Measurements from ENCODE around the gene CLTB. TPM values are rescaled to one million over a fixed set of nuclear protein-coding genes. Genes with fewer than 3 reads are reported as not detected.
A peak's percentile ranks its signal among the peaks of the same experiment; 100 is the strongest.

The CLTB gene
- total and polyA plus RNA-seq, 2 donors (not counting 1 experiment from before 2014, with no cell fraction given), result 29.9 to 41.7 TPM

DNA sequence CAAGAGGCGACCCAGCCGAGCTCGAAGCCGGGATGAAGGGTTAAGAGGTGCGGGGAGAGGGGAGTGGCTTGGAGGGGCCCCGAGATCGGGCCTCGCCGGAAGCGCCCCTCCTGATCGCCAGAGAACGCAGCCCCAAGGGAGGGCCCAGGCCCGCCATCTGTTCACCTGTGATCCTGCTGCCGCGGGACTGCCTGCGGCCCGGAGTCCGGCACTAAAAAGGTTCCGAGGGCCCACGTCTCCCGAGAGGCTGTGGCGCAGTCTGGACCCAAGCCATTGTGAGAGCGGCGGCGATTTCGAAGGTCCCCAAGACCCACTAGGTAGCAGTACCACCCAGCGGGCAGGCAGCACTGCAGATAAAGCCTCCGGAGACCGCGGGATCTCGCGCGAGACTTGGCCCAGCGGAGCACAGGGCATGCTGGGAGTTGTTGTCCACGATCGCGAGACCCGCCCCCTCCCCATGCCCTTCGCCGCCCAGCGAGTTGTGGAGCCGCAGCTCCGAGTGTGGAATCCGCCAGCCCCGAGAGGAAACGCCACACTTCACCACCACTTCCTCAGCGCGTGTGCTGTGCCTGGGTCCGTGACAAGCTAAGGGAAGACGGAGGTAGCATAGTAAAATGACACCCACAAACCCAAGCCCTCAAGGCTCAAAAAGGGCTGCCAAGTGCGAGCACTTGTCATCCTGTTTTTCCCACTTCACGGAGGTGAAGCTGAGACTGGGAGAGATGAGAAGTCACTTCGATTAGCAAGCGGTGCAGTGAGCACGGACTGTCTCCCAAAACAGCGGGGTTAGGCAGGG, 54.7 kb downstream of the CLTB start, which contains the start of gene KIAA1191:
KIAA1191 (minus strand) TSS at position 328 of the 796 bp plus-strand sequence. CDS start 2,256 bp downstream, outside the sequence.
- peak; percentile 87 for ATAC-seq (ENCODE audit: low read depth)
- TF ChIP-seq, protein P1, sequence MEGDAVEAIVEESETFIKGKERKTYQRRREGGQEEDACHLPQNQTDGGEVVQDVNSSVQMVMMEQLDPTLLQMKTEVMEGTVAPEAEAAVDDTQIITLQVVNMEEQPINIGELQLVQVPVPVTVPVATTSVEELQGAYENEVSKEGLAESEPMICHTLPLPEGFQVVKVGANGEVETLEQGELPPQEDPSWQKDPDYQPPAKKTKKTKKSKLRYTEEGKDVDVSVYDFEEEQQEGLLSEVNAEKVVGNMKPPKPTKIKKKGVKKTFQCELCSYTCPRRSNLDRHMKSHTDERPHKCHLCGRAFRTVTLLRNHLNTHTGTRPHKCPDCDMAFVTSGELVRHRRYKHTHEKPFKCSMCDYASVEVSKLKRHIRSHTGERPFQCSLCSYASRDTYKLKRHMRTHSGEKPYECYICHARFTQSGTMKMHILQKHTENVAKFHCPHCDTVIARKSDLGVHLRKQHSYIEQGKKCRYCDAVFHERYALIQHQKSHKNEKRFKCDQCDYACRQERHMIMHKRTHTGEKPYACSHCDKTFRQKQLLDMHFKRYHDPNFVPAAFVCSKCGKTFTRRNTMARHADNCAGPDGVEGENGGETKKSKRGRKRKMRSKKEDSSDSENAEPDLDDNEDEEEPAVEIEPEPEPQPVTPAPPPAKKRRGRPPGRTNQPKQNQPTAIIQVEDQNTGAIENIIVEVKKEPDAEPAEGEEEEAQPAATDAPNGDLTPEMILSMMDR (IDR thresholded peaks at IDR 0.05), result peak; percentile 31
- TF ChIP-seq EZH2 (IDR thresholded peaks at IDR 0.05; ENCODE audit: borderline replicate concordance, insufficient read depth, low read depth, low read length, poor library complexity, severe bottlenecking), result no peak

More for the DNA sequence above, 54.7 kb downstream of the CLTB start, which contains the start of gene KIAA1191:
- peak within 1 kb of the TSS; percentile 85 for H3K4me2 ChIP-seq (replicated peaks; ENCODE audit: low read depth, low read length, poor library complexity, severe bottlenecking)
- intact Hi-C loops (cut with micrococcal nuclease), result loop anchor here (1.0 to 5.0 kb wide), 6 partner anchors 28 to 181 kb away; partner anchors contain the start of genes CLTB, FAF2, RNF44 and SIMC1
- ChIA-PET POLR2A (interaction anchor here (0.6 to 1.7 kb wide), 8 partner anchors 9 to 1065 kb away, joined by 3 to 11 read pairs (median 3); partner anchors contain the start of genes HIGD2A, NOP16 and RNF44), CTCF (interaction anchor here (0.7 to 3.4 kb wide), 14 partner anchors 9 to 827 kb away, joined by 3 to 15 read pairs (median 4); partner anchors contain the start of genes CLTB, FAF2 and RNF44)
- Mint-ChIP-seq H3K4me1 (peaks cover 42% of the 10 kb centered on the region), H3K27me3 (no peaks in the 10 kb centered on the region), H3K4me3 (peak within 1 kb of the TSS; percentile 98), H3K9me3 (ENCODE audit: insufficient read depth) (no peaks in the 10 kb centered on the region), H3K27ac (peak within 1 kb of the TSS; percentile 98)
- H3K36me3 ChIP-seq (replicated peaks in 1 of 2; ENCODE audit: control extremely low read depth in 1 of 2, control insufficient read depth in 1 of 2, extremely low read depth in 1 of 2, insufficient read depth in 2 of 2, low read length in 1 of 2), result peaks cover 0 to 11% of the 10 kb centered on the region in 2 experiments
- H4K20me1 ChIP-seq (ENCODE audit: control insufficient read depth, insufficient read depth, low read length, poor library complexity, severe bottlenecking), result peaks cover 19% of the 10 kb centered on the region
- H3K27ac ChIP-seq (ENCODE audit: low read length in 2 of 2), result peak within 1 kb of the TSS; percentile 77 to 92
- H3K9ac ChIP-seq (ENCODE audit: low read length), result peak within 1 kb of the TSS; percentile 96
- peaks cover 45% of the 10 kb centered on the region for H3K79me2 ChIP-seq (ENCODE audit: control insufficient read depth, insufficient read depth, low read length)
- WGBS (ENCODE audit: insufficient coverage), result 0% methylated on average over 43 of the region's 56 CpGs
- H2AFZ ChIP-seq (ENCODE audit: insufficient read depth, low read depth, low read length, poor library complexity, severe bottlenecking), result peak within 1 kb of the TSS; percentile 88
- peak within 1 kb of the TSS; percentile 47 to 94 (median 82) for H3K4me3 ChIP-seq (ENCODE audit: control extremely low read depth in 1 of 5, extremely low read depth in 1 of 5, insufficient read depth in 1 of 5, low read depth in 2 of 5, low read length in 4 of 5)
- H3K4me1 ChIP-seq (ENCODE audit: control insufficient read depth in 2 of 2, insufficient read depth in 2 of 2, low read length in 2 of 2), result peaks cover 21 to 36% of the 10 kb centered on the region in 2 donors
- no peaks in the 10 kb centered on the region for H3K9me3 ChIP-seq (ENCODE audit: control extremely low read depth in 1 of 3, control insufficient read depth in 2 of 3, insufficient read depth in 1 of 3, low read length in 2 of 3)
- DNase-seq, result peak; percentile 96
- H3K27me3 ChIP-seq (replicated peaks in 1 of 4; ENCODE audit: control extremely low read depth in 1 of 4, control insufficient read depth in 3 of 4, insufficient read depth in 4 of 4, low read length in 3 of 4), result no peaks in the 10 kb centered on the region

Measured in B cell (primary cell).